ENCODE measurements around the gene C3AR1. TPM values are rescaled to one million over a fixed set of nuclear protein-coding genes. Genes with fewer than 3 reads are reported as not detected.
"Not testable (repeated sequence)": the region's sequence is repeated elsewhere in the genome, so short reads cannot be mapped to it uniquely, and the experiment has no call there.

C3AR1 gene
- total RNA-seq (2014; rRNA removed; shearing (Covaris generic)), result 0.58 and 1.4 TPM in 2 replicates
- 1.1 and 1.3 TPM in 2 replicates for polyA plus RNA-seq (2015; cell fraction: cytosol; rRNA removed)
- 1.0 TPM in 1 of 2 replicates, not detected in the other for polyA plus RNA-seq (2015; cell fraction: nucleus; rRNA removed)

- in situ Hi-C loops (cut with HindIII; ENCODE audit: low pct_unique_long_range_greater_than_20kb, low sequenced_read_pairs), result no loop called here
- peak; percentile 68 for DNase-seq (ENCODE audit: low read depth, low spot score)
These were observed at the start of gene C3AR1 for GRCh38 chr12:8065991-8066594. Gene C3AR1 (minus strand): TSS chr12:8066359. CDS start chr12:8060185, 6,174 bp downstream.

- in situ Hi-C loops (cut with HindIII; ENCODE audit: low pct_unique_long_range_greater_than_20kb, low sequenced_read_pairs), result not testable (repeated sequence)
These were observed 47.0 kb upstream of the C3AR1 start for GRCh38 chr12:8113117-8113516.

DNA sequence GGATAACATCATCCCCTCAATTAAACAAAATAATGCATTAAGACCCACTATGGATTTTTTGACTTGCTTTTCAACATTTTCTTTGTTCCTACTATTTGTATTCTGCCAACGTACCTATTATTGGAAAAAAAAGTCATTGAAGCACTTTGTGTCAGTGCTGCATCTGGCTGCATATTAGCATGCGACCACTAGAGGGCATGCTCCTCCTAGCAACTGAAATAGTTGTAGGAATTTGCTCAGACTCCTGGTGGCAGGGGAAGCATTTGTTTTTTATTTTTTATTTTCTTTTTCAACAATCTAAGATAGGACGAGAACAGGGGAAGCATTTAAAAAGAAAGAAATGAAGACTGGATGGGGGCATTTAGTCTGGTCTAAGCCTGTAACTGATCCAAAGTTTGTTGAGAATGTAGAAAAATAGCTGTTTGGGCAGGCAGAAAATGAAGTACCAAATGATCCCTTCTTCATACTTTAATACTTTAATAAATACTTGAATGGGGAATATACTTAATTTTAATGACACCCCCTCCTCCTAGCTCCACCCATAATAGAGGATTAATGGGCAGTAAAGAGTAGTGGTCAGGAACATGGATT, 42.7 kb upstream of the C3AR1 start:
- in situ Hi-C loops (cut with HindIII; ENCODE audit: low pct_unique_long_range_greater_than_20kb, low sequenced_read_pairs), result no loop called here
- DNase-seq (ENCODE audit: low read depth, low spot score), result peak; percentile 82

More at GRCh38 chr12:8113117-8113516, 47.0 kb upstream of the C3AR1 start:
- not testable (repeated sequence) for DNase-seq (ENCODE audit: low read depth, low spot score)

- no peak for DNase-seq (ENCODE audit: low read depth, low spot score)
- in situ Hi-C loops (cut with HindIII; ENCODE audit: low pct_unique_long_range_greater_than_20kb, low sequenced_read_pairs), result no loop called here
These were observed 33.1 kb upstream of the C3AR1 start for GRCh38 chr12:8099235-8099634.

- in situ Hi-C loops (cut with HindIII; ENCODE audit: low pct_unique_long_range_greater_than_20kb, low sequenced_read_pairs), result no loop called here
- DNase-seq (ENCODE audit: low read depth, low spot score), result no peak
These were observed 30.2 kb upstream of the C3AR1 start for GRCh38 chr12:8096281-8096915.

- no peak for DNase-seq (ENCODE audit: low read depth, low spot score)
- in situ Hi-C loops (cut with HindIII; ENCODE audit: low pct_unique_long_range_greater_than_20kb, low sequenced_read_pairs), result no loop called here
These were observed 27.1 kb upstream of the C3AR1 start for GRCh38 chr12:8093291-8093690.

DNA sequence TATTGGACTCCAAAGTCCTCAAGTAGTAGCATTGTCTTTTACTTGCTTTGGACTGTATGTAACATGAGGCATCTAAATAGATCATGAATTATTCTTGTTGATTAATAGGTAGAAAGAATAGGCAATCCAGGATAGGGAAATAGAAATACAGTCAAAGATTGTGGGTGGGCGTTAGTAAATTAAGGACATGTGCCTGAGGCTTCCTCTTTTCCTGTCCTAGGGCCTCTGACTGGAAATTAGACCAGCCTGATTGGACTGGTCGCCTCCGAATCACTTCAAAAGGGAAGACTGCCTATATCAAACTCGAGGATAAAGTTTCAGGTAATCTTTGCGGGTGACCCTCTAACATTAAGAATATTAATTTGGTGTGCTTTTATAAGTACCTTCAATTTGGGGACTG, 23.6 kb upstream of the C3AR1 start:
- DNase-seq (ENCODE audit: low read depth, low spot score), result no peak
- in situ Hi-C loops (cut with HindIII; ENCODE audit: low pct_unique_long_range_greater_than_20kb, low sequenced_read_pairs), result no loop called here

DNA sequence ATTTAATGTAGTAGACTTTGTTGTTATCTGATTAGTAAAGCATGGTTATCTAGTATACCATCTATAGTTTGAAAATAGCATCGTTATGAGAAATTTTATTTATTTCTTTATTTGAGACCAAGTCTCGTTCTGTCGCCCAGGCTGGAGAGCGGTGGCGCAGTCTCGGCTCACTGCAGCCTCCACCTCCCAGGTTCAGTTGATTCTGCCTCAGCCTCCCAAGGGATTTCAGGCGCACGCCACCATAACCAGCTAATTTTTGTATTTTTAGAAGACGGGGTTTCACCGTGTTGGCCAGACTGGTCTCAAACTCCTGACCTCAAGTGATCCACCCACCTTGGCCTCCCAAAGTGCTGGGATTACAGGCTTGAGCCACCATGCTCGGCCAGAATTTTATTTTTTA, 23.1 kb upstream of the C3AR1 start:
- DNase-seq (ENCODE audit: low read depth, low spot score); in situ Hi-C loops (cut with HindIII; ENCODE audit: low pct_unique_long_range_greater_than_20kb, low sequenced_read_pairs): not testable (repeated sequence)

DNA sequence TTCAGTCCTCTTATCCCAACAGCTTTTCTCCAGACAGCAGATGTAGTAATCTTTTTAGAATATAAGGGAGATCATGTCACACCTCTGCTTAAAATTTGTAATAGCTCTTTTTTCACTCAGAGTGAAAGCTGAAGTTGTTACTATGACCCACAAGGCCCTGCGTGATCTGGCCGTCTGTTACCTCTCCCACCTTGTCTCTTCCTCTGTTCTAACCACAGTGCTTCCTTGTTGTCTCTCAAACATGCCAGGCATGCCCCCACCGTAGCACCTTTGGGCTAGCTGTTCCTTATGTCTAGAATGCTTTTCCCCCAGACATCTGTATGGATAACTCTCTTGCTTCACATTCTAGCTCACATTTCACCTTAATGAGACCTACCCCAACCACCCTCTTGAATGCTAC, 22.4 kb upstream of the C3AR1 start:
- DNase-seq (ENCODE audit: low read depth, low spot score), result no peak

DNA sequence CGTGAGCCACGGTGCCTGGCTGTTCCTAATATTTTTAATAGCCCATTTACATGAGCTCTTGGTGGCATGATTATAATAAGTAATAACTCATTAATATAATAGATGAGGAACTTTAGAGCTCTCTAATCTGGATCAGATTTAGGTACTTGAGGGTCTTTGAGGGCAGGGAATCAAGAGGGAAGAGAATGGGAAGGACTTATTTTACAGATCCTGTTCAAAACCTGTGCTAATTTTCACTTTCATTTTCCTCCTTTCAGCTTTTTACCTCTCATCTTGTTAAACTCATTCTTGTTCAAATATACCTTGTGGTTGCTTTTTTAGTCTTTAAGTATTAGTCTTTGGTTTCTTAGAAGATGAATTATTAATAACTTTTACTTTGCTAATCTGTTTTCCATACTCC, 21.5 kb upstream of the C3AR1 start:
- no peak for DNase-seq (ENCODE audit: low read depth, low spot score)
- in situ Hi-C loops (cut with HindIII; ENCODE audit: low pct_unique_long_range_greater_than_20kb, low sequenced_read_pairs), result no loop called here

More for the DNA sequence above, 22.4 kb upstream of the C3AR1 start:
- in situ Hi-C loops (cut with HindIII; ENCODE audit: low pct_unique_long_range_greater_than_20kb, low sequenced_read_pairs), result no loop called here

- in situ Hi-C loops (cut with HindIII; ENCODE audit: low pct_unique_long_range_greater_than_20kb, low sequenced_read_pairs); DNase-seq (ENCODE audit: low read depth, low spot score): not testable (repeated sequence)
These were observed 18.2 kb upstream of the C3AR1 start for GRCh38 chr12:8084351-8084750.

GRCh38 chr12:8082808-8083100, 16.6 kb upstream of the C3AR1 start:
- DNase-seq (ENCODE audit: low read depth, low spot score), result no peak
- in situ Hi-C loops (cut with HindIII; ENCODE audit: low pct_unique_long_range_greater_than_20kb, low sequenced_read_pairs), result no loop called here

- DNase-seq (ENCODE audit: low read depth, low spot score), result no peak
- in situ Hi-C loops (cut with HindIII; ENCODE audit: low pct_unique_long_range_greater_than_20kb, low sequenced_read_pairs), result no loop called here
These were observed 15.2 kb upstream of the C3AR1 start for GRCh38 chr12:8081251-8081920.

DNA sequence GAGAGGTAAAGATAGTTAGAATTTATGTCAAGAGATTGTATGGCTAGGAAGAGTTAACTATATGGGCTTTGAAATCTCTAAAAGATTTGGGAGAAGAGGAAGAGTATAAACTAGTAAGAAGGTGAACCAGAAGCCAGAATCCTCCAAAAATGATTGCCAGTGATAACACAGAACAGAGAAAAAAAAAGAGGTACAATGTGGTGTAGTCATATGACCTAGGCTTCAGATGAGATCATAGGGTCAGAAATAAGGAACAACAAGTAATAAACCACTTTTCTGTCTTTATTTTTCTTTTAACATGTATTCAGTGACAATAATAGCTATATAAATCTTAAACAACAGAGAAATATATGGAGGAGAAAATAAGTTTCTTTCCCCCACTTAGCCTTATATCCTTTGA, 14.0 kb upstream of the C3AR1 start:
- DNase-seq (ENCODE audit: low read depth, low spot score), result no peak
- in situ Hi-C loops (cut with HindIII; ENCODE audit: low pct_unique_long_range_greater_than_20kb, low sequenced_read_pairs), result no loop called here

GRCh38 chr12:8078916-8079315, 12.8 kb upstream of the C3AR1 start:
- in situ Hi-C loops (cut with HindIII; ENCODE audit: low pct_unique_long_range_greater_than_20kb, low sequenced_read_pairs), result no loop called here
- DNase-seq (ENCODE audit: low read depth, low spot score), result no peak

- peak; percentile 61 for DNase-seq (ENCODE audit: low read depth, low spot score)
- in situ Hi-C loops (cut with HindIII; ENCODE audit: low pct_unique_long_range_greater_than_20kb, low sequenced_read_pairs), result no loop called here
These were observed 12.2 kb upstream of the C3AR1 start for GRCh38 chr12:8078398-8078797.

DNA sequence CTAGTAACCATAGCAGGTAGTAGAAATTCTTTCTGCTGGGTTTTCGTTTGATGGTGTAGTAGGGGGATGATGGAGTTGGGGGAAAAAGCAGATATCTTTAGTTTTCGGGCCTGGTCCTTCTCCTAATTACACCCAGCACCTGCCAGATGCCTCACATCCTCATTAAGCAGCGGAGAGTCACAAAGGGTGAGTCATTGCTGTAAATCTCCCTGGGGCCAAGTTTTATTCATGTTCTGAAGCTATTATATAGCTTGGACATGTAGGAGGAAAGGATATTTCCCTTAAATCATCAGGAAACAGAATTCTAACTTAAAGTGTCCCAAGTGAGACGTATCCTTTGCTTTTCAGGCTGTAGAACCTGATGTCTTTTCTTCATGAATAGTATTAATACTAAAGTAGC, 11.0 kb upstream of the C3AR1 start:
- DNase-seq (ENCODE audit: low read depth, low spot score), result no peak
- in situ Hi-C loops (cut with HindIII; ENCODE audit: low pct_unique_long_range_greater_than_20kb, low sequenced_read_pairs), result no loop called here

- no peak for DNase-seq (ENCODE audit: low read depth, low spot score)
- in situ Hi-C loops (cut with HindIII; ENCODE audit: low pct_unique_long_range_greater_than_20kb, low sequenced_read_pairs), result no loop called here
These were observed 10.2 kb upstream of the C3AR1 start for GRCh38 chr12:8076366-8076765.
